Calu3 (cell line): ENCODE measurements around the gene MRPL53. TPM values are rescaled to one million over a fixed set of nuclear protein-coding genes. Genes with fewer than 3 reads are reported as not detected.
"Not testable (repeated sequence)": the region's sequence is repeated elsewhere in the genome, so short reads cannot be mapped to it uniquely, and the experiment has no call there.

Experiments used
- BruUV-seq: library from RNA; stranded (reverse); fragments of 400-500 nt; replicated peaks from 2 replicates; lab custom pipeline; 2021; lab: Mats Ljungman, UMichigan
- CTCF ChIA-PET: fragments of 300-600 bp; sonication (Branson Sonifier 250); formaldehyde crosslinking; loops from one replicate; lab custom pipeline; 2022; ENCODE audit warnings: antibody characterized with exemption; lab: Charles Lee
- DNase-seq: peaks from one replicate; pipeline ENCODE4 v3.0.0; 2022
- H3K27ac Mint-ChIP-seq: one replicate; pipeline ENCODE4 v1.8.0; 2022; ENCODE audit warnings: mixed read lengths; ENCODE audit not compliant: unreplicated experiment
- H3K27me3 Mint-ChIP-seq: one replicate; pipeline ENCODE4 v1.8.0; 2022; ENCODE audit warnings: mixed read lengths; ENCODE audit not compliant: unreplicated experiment
- H3K36me3 Mint-ChIP-seq: one replicate; pipeline ENCODE4 v1.8.0; 2022; ENCODE audit warnings: mild to moderate bottlenecking, moderate library complexity, mixed read lengths; ENCODE audit not compliant: insufficient read depth, unreplicated experiment
- H3K4me1 Mint-ChIP-seq: one replicate; pipeline ENCODE4 v1.8.0; 2022; ENCODE audit warnings: mild to moderate bottlenecking, low read depth, mixed read lengths; ENCODE audit not compliant: unreplicated experiment
- H3K4me3 Mint-ChIP-seq: one replicate; pipeline ENCODE4 v1.8.0; 2022; ENCODE audit warnings: mild to moderate bottlenecking, low read depth, moderate library complexity, mixed read lengths; ENCODE audit not compliant: unreplicated experiment
- H3K9me3 Mint-ChIP-seq: one replicate; pipeline ENCODE4 v1.8.0; 2022; ENCODE audit warnings: low read depth, mixed read lengths; ENCODE audit not compliant: unreplicated experiment
- CTCF ChIP-seq: fragments of 200-600 bp; IDR thresholded peaks from one replicate; pipeline ENCODE4 v1.8.0; 2022; ENCODE audit warnings: antibody characterized with exemption; ENCODE audit not compliant: unreplicated experiment
- intact Hi-C: fragments of 100-400 bp; cut with micrococcal nuclease; formaldehyde crosslinking; loops from one replicate; pipeline ENCODE4 v1.10.0; 2022; ENCODE audit not compliant: unreplicated experiment
- total RNA-seq: library from RNA; stranded (reverse); gene quantifications from 2 replicates; pipeline ENCODE4 v1.2.3, GENCODE V29; 2022

Gene MRPL53
- total RNA-seq, 1 experiment from 2014 or later, result 83.7 TPM

GRCh38 chr2:74471332-74472065 lies 981 bp downstream of the MRPL53 start:
- intact Hi-C loops, result no loop called here
- CTCF ChIA-PET, result interaction anchor here (0.6 to 0.7 kb wide), 2 partner anchors 29 to 114 kb away, joined by 3 read pairs; no protein-coding TSS in a partner anchor
- no peak for TF ChIP-seq CTCF
- H3K36me3 Mint-ChIP-seq, result peaks cover 47% of the 10 kb centered on the region
- no peaks in the 10 kb centered on the region for H3K27me3 Mint-ChIP-seq
- peaks cover 10% of the 10 kb centered on the region for H3K4me1 Mint-ChIP-seq
- BruUV-seq, result no TSS peak
- H3K4me3 Mint-ChIP-seq, result peak overlapping the region; percentile 91
- H3K9me3 Mint-ChIP-seq, result no peaks in the 10 kb centered on the region
- H3K27ac Mint-ChIP-seq, result peak overlapping the region; percentile 97
- DNase-seq, result no peak

- Mint-ChIP-seq H3K4me3 (peak overlapping the region; percentile 26), H3K36me3 (peaks cover 48% of the 10 kb centered on the region), H3K27ac (peak overlapping the region; percentile 60)
- intact Hi-C loops, BruUV-seq, H3K27me3 Mint-ChIP-seq, H3K4me1 Mint-ChIP-seq, CTCF ChIA-PET, H3K9me3 Mint-ChIP-seq, DNase-seq: not testable (repeated sequence)
Measured at GRCh38 chr2:74470742-74471141, 1.7 kb downstream of the MRPL53 start.

GRCh38 chr2:74464406-74464805 lies 8.1 kb downstream of the MRPL53 start:
- no TSS peak for BruUV-seq
- no peak for TF ChIP-seq CTCF
- H3K4me3 Mint-ChIP-seq, result peak overlapping the region; percentile 94
- no peaks in the 10 kb centered on the region for H3K9me3 Mint-ChIP-seq
- intact Hi-C loops, result no loop called here
- DNase-seq, result no peak
- peak overlapping the region; percentile 93 for H3K27ac Mint-ChIP-seq
- no peaks in the 10 kb centered on the region for H3K27me3 Mint-ChIP-seq
- H3K4me1 Mint-ChIP-seq, result peaks cover 11% of the 10 kb centered on the region
- H3K36me3 Mint-ChIP-seq, result peaks cover 65% of the 10 kb centered on the region
- CTCF ChIA-PET, result no interaction called here

DNA sequence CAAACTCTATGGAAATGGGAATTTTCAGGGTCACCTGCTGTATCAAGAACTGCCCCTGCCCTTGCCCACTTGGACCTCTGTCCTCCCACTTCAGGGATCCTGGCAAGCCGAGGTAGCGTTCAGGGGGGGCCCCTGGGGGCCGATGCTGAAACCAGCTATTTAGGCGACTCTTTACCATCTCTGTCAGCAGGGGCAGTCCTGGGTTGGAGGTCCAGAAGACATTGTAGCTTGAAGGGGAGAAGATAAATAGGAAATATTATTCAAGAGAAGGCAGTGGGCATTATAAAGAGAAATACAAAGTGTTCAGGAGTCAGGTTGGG lies 9.7 kb downstream of the MRPL53 start:
- Mint-ChIP-seq H3K27ac (no peak overlapping the region), H3K27me3 (no peaks in the 10 kb centered on the region), H3K9me3 (no peaks in the 10 kb centered on the region), H3K4me1 (peaks cover 14% of the 10 kb centered on the region), H3K36me3 (peaks cover 82% of the 10 kb centered on the region), H3K4me3 (no peak overlapping the region)
- intact Hi-C loops, result no loop called here
- DNase-seq, result no peak
- CTCF ChIA-PET, result no interaction called here
- no peak for TF ChIP-seq CTCF
- BruUV-seq, result no TSS peak
